A673 (cell line): Measurements from ENCODE around the gene SHANK3. TPM values are rescaled to one million over a fixed set of nuclear protein-coding genes. Genes with fewer than 3 reads are reported as not detected.

Source experiments
- BruUV-seq: library from RNA; stranded (reverse); fragments of 400-500 nt; replicated peaks from 2 replicates; lab custom pipeline; 2021; lab: Mats Ljungman, UMichigan
- CTCF ChIA-PET: fragments of 300-600 bp; sonication (Branson Sonifier 250); formaldehyde crosslinking; loops from one replicate; lab custom pipeline; 2022; ENCODE audit warnings: antibody characterized with exemption; lab: Charles Lee
- POLR2A ChIA-PET: fragments of 300-600 bp; sonication (Branson Sonifier 250); formaldehyde crosslinking; loops from one replicate; lab custom pipeline; 2022; ENCODE audit warnings: antibody characterized with exemption; ENCODE audit not compliant: low non-redundant PET; lab: Charles Lee
- DNase-seq: peaks from one replicate; pipeline ENCODE4 v3.0.0-alpha.2; 2015; ENCODE audit warnings: low spot score
- H3K27ac ChIP-seq: fragments of 200-600 bp; sonication (generic); 2 replicates; pipeline ENCODE4 v1.5.1; 2016; ENCODE audit warnings: mixed run types, low read depth, mild to moderate bottlenecking, mixed read lengths, antibody characterized with exemption, low read length; ENCODE audit not compliant: poor library complexity, severe bottlenecking
- H3K27me3 ChIP-seq: fragments of 200-600 bp; sonication (generic); replicated peaks from 2 replicates; pipeline ENCODE4 v1.6.1; 2017; ENCODE audit warnings: mixed run types, low read depth, mild to moderate bottlenecking, mixed read lengths, antibody characterized with exemption, low read length; ENCODE audit not compliant: insufficient read depth, poor library complexity
- H3K36me3 ChIP-seq: fragments of 200-600 bp; sonication (generic); 2 replicates; pipeline ENCODE4 v1.6.1; 2016; ENCODE audit warnings: mixed run types, mild to moderate bottlenecking, mixed read lengths, antibody characterized with exemption, low read length; ENCODE audit not compliant: insufficient read depth, poor library complexity, severe bottlenecking
- H3K4me1 ChIP-seq: fragments of 200-600 bp; sonication (generic); 2 replicates; pipeline ENCODE4 v1.6.1; 2017; ENCODE audit warnings: mixed run types, mild to moderate bottlenecking, mixed read lengths, antibody characterized with exemption, low read length; ENCODE audit not compliant: insufficient read depth, poor library complexity, severe bottlenecking
- H3K4me3 ChIP-seq: fragments of 200-600 bp; sonication (generic); 2 replicates; pipeline ENCODE4 v1.5.1; 2016; ENCODE audit warnings: low read depth, mixed run types, mild to moderate bottlenecking, mixed read lengths, low read length; ENCODE audit not compliant: poor library complexity, severe bottlenecking
- H3K9me3 ChIP-seq: fragments of 200-600 bp; sonication (generic); 2 replicates; pipeline ENCODE4 v1.6.1; 2016; ENCODE audit warnings: mixed run types, low read depth, mild to moderate bottlenecking, mixed read lengths, antibody characterized with exemption, low read length; ENCODE audit not compliant: poor library complexity, severe bottlenecking
- EZH2 ChIP-seq: fragments of 200-600 bp; sonication (generic); IDR thresholded peaks from 2 replicates; pipeline ENCODE4 v1.6.1; 2017; ENCODE audit warnings: borderline replicate concordance, low read depth, mild to moderate bottlenecking, mixed read lengths, antibody characterized with exemption, low read length; ENCODE audit not compliant: poor library complexity, severe bottlenecking
- intact Hi-C: fragments of 100-400 bp; cut with micrococcal nuclease; formaldehyde crosslinking; loops from one replicate; pipeline ENCODE4 v1.10.0; 2022; ENCODE audit not compliant: unreplicated experiment
- total RNA-seq: library from RNA; stranded (reverse); gene quantifications from 2 replicates; pipeline ENCODE4 v1.2.3, GENCODE V29; 2021
- TF ChIP-seq, protein P1 (sequence below): fragments of 300-800, 200-600 bp; sonication (generic); conservative IDR thresholded peaks from 2 replicates; pipeline ENCODE4 v1.5.1; 2017; ENCODE audit warnings: low read depth, mild to moderate bottlenecking, antibody characterized with exemption, low read length, moderate library complexity, mixed read lengths

SHANK3 gene
- total RNA-seq, 1 experiment from 2014 or later, result 4.4 TPM

DNA sequence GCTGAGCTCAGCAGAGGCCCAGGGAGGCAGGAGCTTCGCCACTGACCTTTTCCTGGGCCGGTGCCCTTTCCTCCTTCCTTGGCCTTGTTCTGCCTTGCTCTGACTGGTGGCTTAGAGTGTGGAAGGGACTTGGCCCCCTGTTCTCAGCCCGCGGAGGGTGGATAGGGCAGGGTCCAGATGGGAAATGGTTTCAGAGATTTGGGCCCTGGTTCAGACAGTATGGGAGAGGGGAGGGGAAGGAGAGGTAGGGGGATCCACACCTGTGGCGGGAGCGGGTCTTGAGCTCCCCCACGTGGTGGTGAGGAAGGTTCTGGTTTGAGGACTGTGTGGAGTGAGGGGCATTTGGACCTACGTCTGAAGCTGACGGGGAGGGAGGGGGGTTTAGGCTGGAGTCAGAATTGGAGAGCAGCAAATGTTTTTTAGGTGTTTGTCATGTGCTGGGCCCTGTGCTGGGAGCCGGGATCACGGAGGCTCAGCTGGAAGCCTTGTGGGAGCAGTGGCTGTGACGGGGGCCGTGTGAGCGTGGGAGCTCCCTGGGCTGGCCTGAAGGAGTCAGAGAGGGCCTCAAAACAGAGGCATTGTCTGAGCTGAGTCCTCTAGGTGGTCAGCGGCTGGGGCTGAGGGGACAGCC lies 27.2 kb downstream of the SHANK3 start:
- Histone ChIP-seq H3K4me3 (no peak overlapping the region), H3K4me1 (peaks cover 1% of the 10 kb centered on the region), H3K9me3 (no peaks in the 10 kb centered on the region), H3K27ac (no peak overlapping the region), H3K36me3 (no peaks in the 10 kb centered on the region), H3K27me3 (no peaks in the 10 kb centered on the region)
- no peak for DNase-seq
- POLR2A ChIA-PET, result interaction anchor here (0.6 kb wide), 1 partner anchor 130 kb away, joined by 3 read pairs; no protein-coding TSS in a partner anchor
- CTCF ChIA-PET, result no interaction called here
- no peak for TF ChIP-seq EZH2
- TF ChIP-seq, protein P1, sequence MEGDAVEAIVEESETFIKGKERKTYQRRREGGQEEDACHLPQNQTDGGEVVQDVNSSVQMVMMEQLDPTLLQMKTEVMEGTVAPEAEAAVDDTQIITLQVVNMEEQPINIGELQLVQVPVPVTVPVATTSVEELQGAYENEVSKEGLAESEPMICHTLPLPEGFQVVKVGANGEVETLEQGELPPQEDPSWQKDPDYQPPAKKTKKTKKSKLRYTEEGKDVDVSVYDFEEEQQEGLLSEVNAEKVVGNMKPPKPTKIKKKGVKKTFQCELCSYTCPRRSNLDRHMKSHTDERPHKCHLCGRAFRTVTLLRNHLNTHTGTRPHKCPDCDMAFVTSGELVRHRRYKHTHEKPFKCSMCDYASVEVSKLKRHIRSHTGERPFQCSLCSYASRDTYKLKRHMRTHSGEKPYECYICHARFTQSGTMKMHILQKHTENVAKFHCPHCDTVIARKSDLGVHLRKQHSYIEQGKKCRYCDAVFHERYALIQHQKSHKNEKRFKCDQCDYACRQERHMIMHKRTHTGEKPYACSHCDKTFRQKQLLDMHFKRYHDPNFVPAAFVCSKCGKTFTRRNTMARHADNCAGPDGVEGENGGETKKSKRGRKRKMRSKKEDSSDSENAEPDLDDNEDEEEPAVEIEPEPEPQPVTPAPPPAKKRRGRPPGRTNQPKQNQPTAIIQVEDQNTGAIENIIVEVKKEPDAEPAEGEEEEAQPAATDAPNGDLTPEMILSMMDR, result 0 out of 2 replicates have a peak, but pooled peaks have one; percentile 20
- no TSS peak for BruUV-seq
- intact Hi-C loops, result no loop called here

DNA sequence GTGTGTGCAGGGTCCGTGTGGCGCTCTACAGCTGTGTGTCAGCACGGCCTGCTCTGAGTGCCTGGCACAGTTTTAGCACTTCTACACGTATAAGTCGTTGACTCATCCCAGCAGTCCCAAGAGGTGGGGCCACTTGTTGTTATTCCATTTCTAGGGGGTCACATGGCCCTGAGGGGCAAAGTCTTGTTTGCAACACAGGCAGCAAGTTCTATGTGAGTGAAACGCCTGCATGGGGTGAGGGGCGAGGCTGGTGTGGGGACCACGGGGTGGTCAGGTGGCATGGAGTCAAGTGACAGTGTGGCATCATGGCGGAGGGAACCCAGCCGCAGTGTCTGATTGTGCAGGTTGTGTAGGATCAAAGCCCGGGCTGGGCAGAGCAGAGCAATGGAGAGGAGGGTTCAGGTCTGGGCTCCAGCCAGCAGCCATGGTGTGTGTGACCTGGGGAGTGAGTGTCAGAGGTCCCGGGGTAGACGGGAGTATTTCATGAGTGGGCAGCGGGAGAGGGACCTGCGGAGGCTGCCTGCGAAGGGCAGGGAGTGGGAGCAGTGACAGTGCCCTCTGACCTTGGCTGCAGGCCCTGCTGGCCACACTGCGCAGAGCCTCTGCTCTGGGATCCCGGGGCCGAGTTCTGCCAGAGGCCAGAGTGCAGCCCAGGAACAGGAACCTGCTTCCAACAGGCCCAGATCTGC lies 27.9 kb downstream of the SHANK3 start:
- Histone ChIP-seq H3K27me3 (no peaks in the 10 kb centered on the region), H3K4me1 (peaks cover 4% of the 10 kb centered on the region), H3K27ac (no peak overlapping the region), H3K4me3 (no peak overlapping the region), H3K36me3 (no peaks in the 10 kb centered on the region), H3K9me3 (no peaks in the 10 kb centered on the region)
- POLR2A ChIA-PET, result no interaction called here
- intact Hi-C loops, result no loop called here
- TF ChIP-seq, protein P1, result no peak
- no peak for TF ChIP-seq EZH2
- BruUV-seq, result no TSS peak
- CTCF ChIA-PET, result no interaction called here
- no peak for DNase-seq

DNA sequence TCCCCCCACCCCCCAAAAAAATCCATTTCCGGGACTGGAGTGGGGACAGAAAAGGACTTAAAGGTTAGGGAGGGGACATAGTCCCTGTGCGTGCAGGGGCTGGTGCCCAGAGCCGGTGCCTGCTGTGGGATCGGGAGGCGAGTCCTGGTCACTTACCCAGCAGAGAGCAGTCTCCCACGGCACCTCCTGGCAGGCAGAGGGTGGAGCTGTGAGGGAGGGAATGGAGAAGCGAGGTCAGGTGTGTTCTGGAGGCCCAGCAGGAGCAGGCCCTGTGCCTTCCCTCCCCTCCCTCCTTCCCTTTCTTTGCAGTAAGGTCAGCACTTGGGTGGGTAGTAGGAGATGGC lies 28.4 kb downstream of the SHANK3 start:
- intact Hi-C loops, result no loop called here
- CTCF ChIA-PET, result no interaction called here
- Histone ChIP-seq H3K27me3 (no peaks in the 10 kb centered on the region), H3K4me3 (no peak overlapping the region), H3K9me3 (no peaks in the 10 kb centered on the region), H3K4me1 (peaks cover 4% of the 10 kb centered on the region), H3K36me3 (no peaks in the 10 kb centered on the region), H3K27ac (no peak overlapping the region)
- POLR2A ChIA-PET, result no interaction called here
- TF ChIP-seq, protein P1, result no peak
- no peak for TF ChIP-seq EZH2
- BruUV-seq, result no TSS peak
- no peak for DNase-seq
